ENCODE data around the gene FLYWCH2.
A peak's percentile ranks its signal among the peaks of the same experiment; 100 is the strongest.

The FLYWCH2 gene

GRCh38 chr16:2846511-2847310 is 36.3 kb upstream of the FLYWCH2 start:
- H3K4me3 ChIP-seq (ENCODE audit: low read depth, low read length): no peak overlapping the region
- TF ChIP-seq ZFHX2 (tag by site-specific recombination; conservative IDR thresholded peaks at IDR 0.05): peak; percentile 91
- TF ChIP-seq ZNF335 (tag by site-specific recombination; conservative IDR thresholded peaks at IDR 0.05): 0 out of 2 replicates have a peak, but pooled peaks have one; percentile 33
- TF ChIP-seq MZF1 (tag by site-specific recombination; IDR thresholded peaks at IDR 0.05; ENCODE audit: borderline replicate concordance): no peak
- no peak for TF ChIP-seq ZNF626 (tag by site-specific recombination; IDR thresholded peaks at IDR 0.05)
- TF ChIP-seq PRDM4 (tag by site-specific recombination; IDR thresholded peaks at IDR 0.05): no peak
- peak; percentile 95 for TF ChIP-seq EGR2 (tag by site-specific recombination; IDR thresholded peaks at IDR 0.05; ENCODE audit: low read depth)
- H3K4me1 ChIP-seq (ENCODE audit: control insufficient read depth, insufficient read depth, low read length): 0 out of 2 replicates have a peak, but pooled peaks cover 3% of the 10 kb centered on the region
- ChIA-PET CTCF (no interaction called here), POLR2A (no interaction called here)
- no peaks in the 10 kb centered on the region for H3K36me3 ChIP-seq (ENCODE audit: control insufficient read depth in 2 of 2, insufficient read depth in 1 of 2, low read length in 2 of 2)
- H3K9me3 ChIP-seq (ENCODE audit: control insufficient read depth, insufficient read depth, low read depth, low read length): no peaks in the 10 kb centered on the region
- no peak overlapping the region for H3K27ac ChIP-seq (ENCODE audit: extremely low read depth, low read depth, low read length)

- Histone ChIP-seq H3K4me3 (ENCODE audit: low read depth, low read length) (no peak overlapping the region), H3K36me3 (ENCODE audit: control insufficient read depth in 2 of 2, insufficient read depth in 1 of 2, low read length in 2 of 2) (no peaks in the 10 kb centered on the region), H3K9me3 (ENCODE audit: control insufficient read depth, insufficient read depth, low read depth, low read length) (no peaks in the 10 kb centered on the region), H3K27ac (ENCODE audit: extremely low read depth, low read depth, low read length) (no peak overlapping the region), H3K4me1 (ENCODE audit: control insufficient read depth, insufficient read depth, low read length) (0 out of 2 replicates have a peak, but pooled peaks cover 3% of the 10 kb centered on the region)
- CTCF ChIA-PET: interaction anchor here (1.1 kb wide), 1 partner anchor 82 kb away, joined by 4 read pairs; no protein-coding TSS in a partner anchor
- POLR2A ChIA-PET: interaction anchor here (1.4 kb wide), 1 partner anchor 19 kb away, joined by 3 read pairs; no protein-coding TSS in a partner anchor
- TF ChIP-seq PRDM1 (tag by site-specific recombination; IDR thresholded peaks at IDR 0.05) (no peak), ZNF76 (tag by site-specific recombination; IDR thresholded peaks at IDR 0.05; ENCODE audit: borderline replicate concordance, low read depth) (no peak), HOXA7 (CRISPR knock-in tag; IDR thresholded peaks at IDR 0.05; ENCODE audit: borderline replicate concordance) (no peak), ZNF529 (tag by site-specific recombination; IDR thresholded peaks at IDR 0.05; ENCODE audit: insufficient replicate concordance) (no peak), YY1 (tag by site-specific recombination; IDR thresholded peaks at IDR 0.05) (no peak)
Observed at GRCh38 chr16:2848933-2849725, 33.9 kb upstream of the FLYWCH2 start.

GRCh38 chr16:2852003-2852730 is 30.8 kb upstream of the FLYWCH2 start:
- no peaks in the 10 kb centered on the region for H3K9me3 ChIP-seq (ENCODE audit: control insufficient read depth, insufficient read depth, low read depth, low read length)
- no peak for TF ChIP-seq ZNF558 (tag by site-specific recombination; IDR thresholded peaks at IDR 0.05)
- no peaks in the 10 kb centered on the region for H3K36me3 ChIP-seq (ENCODE audit: control insufficient read depth in 2 of 2, insufficient read depth in 1 of 2, low read length in 2 of 2)
- POLR2A ChIA-PET: no interaction called here
- no peak overlapping the region for H3K27ac ChIP-seq (ENCODE audit: extremely low read depth, low read depth, low read length)
- H3K4me1 ChIP-seq (ENCODE audit: control insufficient read depth, insufficient read depth, low read length): no peaks in the 10 kb centered on the region
- no peak overlapping the region for H3K4me3 ChIP-seq (ENCODE audit: low read depth, low read length)
- CTCF ChIA-PET: interaction anchor here (0.8 kb wide), 1 partner anchor 68 kb away, joined by 3 read pairs; no protein-coding TSS in a partner anchor

Data from HEK293 (cell line).